GM21360 (cell line): Measurements from ENCODE around the gene GMCL1.
"Not testable (repeated sequence)": the region's sequence is repeated elsewhere in the genome, so short reads cannot be mapped to it uniquely, and the experiment has no call there.

Source experiments
- ATAC-seq: cut with Tn5 transposase; IDR thresholded peaks from one replicate; pipeline ENCODE4 v1.9.1; 2021; ENCODE audit warnings: mild to moderate bottlenecking, moderate library complexity; ENCODE audit not compliant: unreplicated experiment

Gene GMCL1

GRCh38 chr2:69829256-69830044 is at the start of gene GMCL1:
Gene GMCL1, plus strand, starts transcription at chr2:69829660. Its CDS starts 233 bp downstream, at chr2:69829893.
- peak; percentile 85 for ATAC-seq

DNA sequence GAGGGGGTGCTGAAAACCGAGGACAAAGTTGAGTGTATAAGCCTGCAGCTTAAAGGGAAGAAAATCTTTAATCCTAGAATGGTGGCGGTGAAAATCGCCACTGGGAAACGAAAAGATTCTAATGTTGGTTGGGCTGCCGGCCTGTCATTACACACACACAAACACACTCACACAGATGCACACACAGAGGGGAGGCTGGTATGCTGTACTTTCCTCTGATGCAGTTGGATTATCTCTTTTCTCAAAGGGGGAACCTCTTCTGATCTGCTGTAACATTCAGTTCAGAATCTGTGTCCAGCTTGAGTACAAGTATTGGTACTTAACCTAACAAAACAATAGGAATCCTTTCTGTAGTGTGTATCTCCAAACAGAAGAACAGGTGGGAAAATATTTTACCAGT is 48.5 kb upstream of the GMCL1 start:
- no peak for ATAC-seq

DNA sequence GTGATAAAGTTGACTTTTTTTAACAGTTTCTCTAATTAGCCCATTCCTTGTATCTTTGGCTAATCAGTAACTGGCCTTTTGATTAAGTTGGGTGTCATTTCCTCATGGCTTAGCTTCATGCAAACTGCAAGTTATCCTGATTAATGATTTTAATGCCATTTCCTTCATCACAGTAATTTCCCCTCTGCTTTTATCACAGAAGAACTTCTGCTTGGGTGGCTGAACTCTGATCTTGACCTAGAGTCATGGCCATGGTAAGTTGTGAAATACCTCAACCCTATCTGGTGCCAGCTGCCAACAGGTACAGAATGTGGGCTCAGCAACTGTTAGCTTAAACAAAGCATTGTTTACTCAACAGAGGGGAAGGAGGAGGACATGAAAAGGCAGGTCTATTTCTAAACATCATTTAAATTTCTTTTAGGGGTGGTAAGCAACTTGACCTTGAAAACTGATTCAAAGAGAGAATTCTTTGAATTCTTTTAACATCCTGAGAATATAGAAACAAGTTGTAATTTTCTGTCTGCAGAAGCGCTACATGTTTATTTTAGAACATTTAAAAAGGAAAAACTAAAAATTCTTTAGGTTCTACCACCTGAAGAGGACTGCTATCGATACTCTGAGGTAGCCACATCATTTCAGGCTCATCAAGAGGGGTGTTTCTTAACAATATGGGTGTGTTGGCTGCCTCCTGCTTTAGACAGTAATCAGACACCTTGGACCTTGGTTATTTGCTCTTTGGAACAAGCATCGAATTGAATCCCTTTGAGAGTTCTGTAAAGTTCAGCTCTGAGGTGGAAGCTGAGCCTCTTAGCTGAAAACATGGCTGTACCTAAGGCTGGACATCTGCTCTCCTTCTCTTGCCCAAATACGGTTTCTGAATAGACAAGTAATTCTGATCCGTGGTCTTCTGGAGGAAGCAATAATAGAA is 47.9 kb upstream of the GMCL1 start:
- no peak for ATAC-seq

- ATAC-seq = no peak
These were observed 45.2 kb upstream of the GMCL1 start for GRCh38 chr2:69784228-69784627.

GRCh38 chr2:69785358-69785757 is 44.1 kb upstream of the GMCL1 start:
- no peak for ATAC-seq

DNA sequence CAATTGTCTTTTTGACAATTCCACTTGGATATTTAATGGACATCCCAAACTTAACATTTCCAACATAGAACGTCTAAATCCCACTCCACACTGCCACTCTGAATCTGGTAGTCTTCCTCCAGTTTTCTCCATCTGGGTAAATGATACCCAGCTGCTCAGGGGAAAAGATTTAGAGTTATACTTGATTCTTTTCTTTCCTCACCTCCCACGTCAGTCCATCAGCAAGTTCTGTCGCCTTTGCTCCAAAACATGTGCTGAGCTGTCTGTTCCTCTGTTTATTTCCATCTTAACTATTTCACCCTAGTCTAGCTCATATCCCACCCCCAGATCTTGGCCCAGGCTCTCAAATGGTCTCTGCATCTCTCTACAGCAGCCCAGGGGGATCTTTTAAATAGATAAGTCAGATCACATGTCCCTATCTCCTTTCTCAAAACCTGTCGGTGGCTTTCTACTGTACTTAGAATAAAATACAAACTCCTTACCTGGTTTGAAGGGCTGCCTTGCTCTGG is 43.4 kb upstream of the GMCL1 start:
- no peak for ATAC-seq

DNA sequence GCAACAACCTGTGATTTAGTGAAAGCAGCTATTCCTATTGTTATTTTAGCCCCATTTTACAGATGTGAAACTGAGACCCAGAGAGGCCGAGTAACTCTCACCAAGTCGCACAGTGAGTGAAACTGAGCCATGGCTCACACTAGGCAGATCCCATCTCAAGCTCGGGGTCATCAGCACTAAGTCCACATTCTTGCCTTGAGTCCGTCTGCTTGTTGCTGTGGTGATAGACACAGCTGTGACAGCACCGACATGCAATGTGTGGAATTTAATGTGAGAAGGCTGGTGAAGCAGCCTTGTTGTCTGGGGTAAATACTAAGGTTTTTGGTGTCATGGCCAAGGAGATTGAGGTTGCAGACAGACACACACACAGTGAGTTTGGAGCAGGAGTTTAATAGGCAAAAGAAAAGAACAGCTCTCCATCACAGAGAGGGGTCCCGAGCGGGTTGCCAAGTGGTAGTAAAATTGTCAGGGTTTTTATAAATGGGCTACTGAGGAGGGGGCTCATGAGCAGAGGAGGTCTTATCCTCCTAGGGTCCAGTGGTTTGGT is 40.2 kb upstream of the GMCL1 start:
- ATAC-seq = peak; percentile 61

DNA sequence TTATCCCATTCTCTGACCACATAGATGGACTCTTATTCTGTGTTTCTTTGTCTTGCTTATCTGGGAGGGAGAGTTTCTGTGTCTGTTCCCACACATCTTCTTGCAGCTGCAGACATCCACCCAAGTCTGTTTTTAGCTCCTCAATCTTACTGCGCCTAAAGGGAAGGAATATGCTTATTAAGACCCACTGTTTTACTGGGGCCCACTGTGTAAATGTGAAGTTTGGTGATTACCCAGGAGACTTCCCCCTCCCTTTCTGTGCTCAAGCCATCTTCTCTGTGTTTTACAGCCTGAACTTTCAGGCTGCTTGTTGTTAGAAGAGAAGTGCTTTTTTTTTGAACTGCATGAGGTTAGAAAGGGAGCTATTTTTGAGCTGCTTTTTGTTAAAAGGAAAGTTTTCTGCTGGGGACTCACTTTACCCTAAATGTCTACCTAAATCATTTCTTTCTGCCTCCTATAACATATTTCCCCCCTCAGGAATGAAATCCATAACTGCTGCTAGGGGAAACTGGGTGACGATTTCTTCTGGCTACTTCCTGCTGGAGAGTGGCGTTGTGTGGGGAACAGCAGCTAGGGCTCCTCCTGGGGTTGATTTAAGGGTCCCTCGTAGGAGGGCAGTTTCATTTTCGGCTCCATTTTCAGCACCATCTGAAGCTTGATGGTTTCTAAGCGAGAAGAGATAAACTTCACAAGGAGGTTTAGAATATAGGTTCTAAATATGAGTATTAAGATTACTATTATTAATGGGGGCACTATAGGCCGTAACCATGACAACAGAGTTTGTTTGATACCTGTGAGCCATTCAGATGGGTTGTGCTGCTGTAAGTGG is 39.5 kb upstream of the GMCL1 start:
- ATAC-seq = no peak

GRCh38 chr2:69790601-69790959 is 38.9 kb upstream of the GMCL1 start:
- no peak for ATAC-seq

GRCh38 chr2:69791045-69791444 is 38.4 kb upstream of the GMCL1 start:
- no peak for ATAC-seq

- no peak for ATAC-seq
These were observed 33.3 kb upstream of the GMCL1 start for GRCh38 chr2:69796174-69796573.

DNA sequence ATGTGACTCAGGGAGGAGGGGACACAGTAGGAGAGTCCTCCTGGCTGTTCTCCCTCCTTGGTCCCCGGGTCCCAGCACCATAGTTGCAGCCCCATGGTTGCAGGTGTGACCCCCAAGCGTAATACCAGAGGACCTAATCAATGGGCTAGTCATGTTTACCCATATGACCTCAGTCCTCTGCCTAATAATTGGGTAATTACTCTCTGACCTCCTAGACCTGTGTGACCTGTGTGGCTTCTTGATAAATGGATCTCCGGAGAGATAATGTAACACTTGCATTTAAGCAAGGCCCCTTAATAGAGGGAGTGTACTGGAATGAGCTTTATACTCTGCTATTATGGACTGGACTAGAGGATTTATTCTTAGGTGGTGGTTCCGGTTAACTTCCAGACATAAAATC is 32.2 kb upstream of the GMCL1 start:
- no peak for ATAC-seq

- ATAC-seq = no peak
These were observed 31.6 kb upstream of the GMCL1 start for GRCh38 chr2:69797836-69798289.

- no peak for ATAC-seq
These were observed 31.1 kb upstream of the GMCL1 start for GRCh38 chr2:69798290-69798908.

DNA sequence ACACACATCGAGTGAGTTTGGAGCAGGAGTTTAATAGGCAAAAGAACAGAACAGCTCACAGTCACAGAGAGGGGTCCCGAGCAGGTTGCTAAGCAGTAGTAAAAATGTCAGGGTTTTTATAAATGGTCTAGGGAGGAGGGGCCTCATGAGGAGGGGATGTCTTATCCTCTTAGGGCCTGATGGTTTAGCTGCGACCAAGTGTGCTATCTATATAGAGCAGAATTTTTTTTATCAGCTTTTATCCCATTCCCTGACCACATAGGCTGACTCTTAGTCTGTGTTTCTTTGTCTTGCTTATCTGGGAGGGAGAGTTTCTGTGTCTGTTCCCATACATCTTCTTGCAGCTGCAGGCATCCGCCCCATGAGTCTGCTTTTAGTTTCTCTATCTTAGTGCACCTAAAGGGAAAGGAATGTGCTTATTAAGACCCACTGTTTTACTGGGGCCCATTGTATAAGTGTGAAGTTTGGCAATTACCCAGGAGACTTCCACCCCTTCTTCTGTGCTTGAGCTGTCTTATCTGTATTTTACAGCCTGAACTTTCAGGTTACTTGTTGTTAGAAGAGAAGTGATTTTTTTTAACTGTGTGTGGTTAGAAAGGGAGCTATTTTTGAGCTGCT is 30.4 kb upstream of the GMCL1 start:
- no peak for ATAC-seq

GRCh38 chr2:69801745-69802290 is 27.6 kb upstream of the GMCL1 start:
- no peak for ATAC-seq

GRCh38 chr2:69802781-69803367 is 26.6 kb upstream of the GMCL1 start:
- not testable (repeated sequence) for ATAC-seq

DNA sequence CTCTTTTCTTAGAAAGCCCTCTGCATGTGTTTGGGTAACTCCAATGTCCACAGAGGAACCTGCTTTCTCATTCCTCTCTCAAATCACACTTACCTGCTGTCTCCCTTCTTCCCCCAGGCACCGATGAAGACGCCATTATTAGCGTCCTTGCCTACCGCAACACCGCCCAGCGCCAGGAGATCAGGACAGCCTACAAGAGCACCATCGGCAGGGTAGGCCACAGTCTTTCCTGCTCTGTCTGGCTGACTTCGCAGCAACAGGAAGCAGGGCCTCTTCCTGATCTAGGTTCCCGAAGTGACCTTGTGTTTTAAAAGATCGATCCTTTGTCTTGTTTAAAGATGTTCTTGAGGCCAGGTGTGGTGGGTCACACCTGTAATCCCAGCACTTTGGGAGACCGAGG is 25.0 kb upstream of the GMCL1 start:
- no peak for ATAC-seq

- ATAC-seq = no peak
These were observed 23.6 kb upstream of the GMCL1 start for GRCh38 chr2:69805887-69806286.
